Liver (tissue), 9 donors: ENCODE measurements around the gene NYAP1. TPM values are rescaled to one million over a fixed set of nuclear protein-coding genes. Genes with fewer than 3 reads are reported as not detected.

Experiments used
- DNase-seq: peaks from one replicate; pipeline ENCODE4 v3.0.0-alpha.2; 2017; ENCODE audit warnings: low spot score
- H3K27ac ChIP-seq, 2 donors: one replicate each; pipeline ENCODE4 v1.7.0; 2013; ENCODE audit warnings: inconsistent platforms in 2 of 2, low read length in 2 of 2, control low read depth in 1 of 2, low read depth in 1 of 2, mild to moderate bottlenecking in 1 of 2
- H3K27me3 ChIP-seq, 4 donors: one replicate each; pipeline versions ENCODE4 v1.6.1 to v1.7.0; 2013; ENCODE audit warnings: low read length in 3 of 4, inconsistent platforms in 1 of 4, mild to moderate bottlenecking in 1 of 4, moderate library complexity in 1 of 4; ENCODE audit not compliant: control insufficient read depth in 4 of 4, insufficient read depth in 4 of 4
- H3K36me3 ChIP-seq, 4 donors: one replicate each; pipeline versions ENCODE4 v1.6.1 to v1.7.0; 2013; ENCODE audit warnings: low read length in 3 of 4, mild to moderate bottlenecking in 3 of 4, low read depth in 1 of 4, moderate library complexity in 1 of 4; ENCODE audit not compliant: control insufficient read depth in 4 of 4, insufficient read depth in 3 of 4
- H3K4me1 ChIP-seq, 4 donors: one replicate each; pipeline versions ENCODE4 v1.6.1 to v1.7.0; 2013; ENCODE audit warnings: low read length in 3 of 4, mild to moderate bottlenecking in 3 of 4, moderate library complexity in 1 of 4; ENCODE audit not compliant: control insufficient read depth in 4 of 4, insufficient read depth in 4 of 4
- H3K4me3 ChIP-seq, 3 donors: one replicate each; pipeline versions ENCODE4 v1.6.1 to v1.7.0; 2013; ENCODE audit warnings: low read length in 3 of 3, control low read depth in 1 of 3, low read depth in 1 of 3, mild to moderate bottlenecking in 1 of 3
- H3K9ac ChIP-seq, 2 donors: one replicate each; pipeline ENCODE4 v1.7.0; 2013; ENCODE audit warnings: low read length in 2 of 2, mild to moderate bottlenecking in 2 of 2, moderate library complexity in 2 of 2, control low read depth in 1 of 2, low read depth in 1 of 2
- H3K9me3 ChIP-seq, 4 donors: one replicate each; pipeline versions ENCODE4 v1.6.1 to v1.7.0; 2013; ENCODE audit warnings: low read length in 3 of 4; ENCODE audit not compliant: control insufficient read depth in 4 of 4
- EGR1 ChIP-seq, 2 donors: IDR thresholded peaks; 2 replicates each; pipeline ENCODE4 v1.6.1; 2016 to 2018; ENCODE audit warnings: antibody characterized with exemption in 2 of 2, low read depth in 2 of 2
- FOXA1 ChIP-seq: IDR thresholded peaks from 2 replicates; pipeline ENCODE4 v1.6.1; 2016; ENCODE audit warnings: antibody characterized with exemption
- FOXA2 ChIP-seq: IDR thresholded peaks from 2 replicates; pipeline ENCODE4 v1.6.1; 2016; ENCODE audit warnings: antibody characterized with exemption
- HNF4A ChIP-seq, 2 donors: conservative IDR thresholded peaks; 2 replicates each; pipeline ENCODE4 v1.6.1; 2016; ENCODE audit warnings: antibody characterized with exemption in 2 of 2, mild to moderate bottlenecking in 2 of 2
- JUND ChIP-seq, 2 donors: IDR thresholded peaks; 2 replicates each; pipeline ENCODE4 v1.6.1; 2016; ENCODE audit warnings: antibody characterized with exemption in 2 of 2
- SP1 ChIP-seq: IDR thresholded peaks from 2 replicates; pipeline ENCODE4 v1.6.1; 2018; ENCODE audit warnings: antibody characterized with exemption, mild to moderate bottlenecking
- TAF1 ChIP-seq: conservative IDR thresholded peaks from 2 replicates; pipeline ENCODE4 v1.6.1; 2016; ENCODE audit warnings: antibody characterized with exemption, mild to moderate bottlenecking
- WGBS: extraction: QIAGEN DNeasy Blood & Tissue Kit; methylation state at CpG from one replicate; pipeline ENCODE4 v1.1.7; 2013; 5-methylcytosine and 5-hydroxymethylcytosine counted together
- polyA plus RNA-seq, 2 donors: library from polyadenylated mRNA; stranded (reverse) in 1 of 2; unstranded in 1 of 2; fragments of 200-250 nt in 1 of 2; fragments of >200 nt in 1 of 2; fragmentation: Nextera tagmentation in 1 of 2; extraction: Ambion mirVana in 1 of 2; gene quantifications; one replicate each; pipeline versions ENCODE4 v1.2.1 to v1.2.3, GENCODE V29; 2013 to 2015
- total RNA-seq, 2 donors: library from RNA; depleted of rRNA; stranded (reverse); fragments of >200 nt; gene quantifications; one replicate each; pipeline ENCODE4 v1.2.3, GENCODE V29; 2014
- TF ChIP-seq, protein P1 (sequence below): IDR thresholded peaks from 2 replicates; pipeline ENCODE4 v1.6.1; 2016; ENCODE audit warnings: antibody characterized with exemption
- TF ChIP-seq, protein P2 (sequence below): fragments of 150-350 bp; IDR thresholded peaks from 2 replicates; pipeline ENCODE4 v1.5.1; 2017; ENCODE audit warnings: improper control_type of control experiment, low read depth, low read length; ENCODE audit not compliant: missing input control
- TF ChIP-seq, protein P3 (sequence below): IDR thresholded peaks from 2 replicates; pipeline ENCODE4 v1.6.1; 2016; ENCODE audit warnings: antibody characterized with exemption, mild to moderate bottlenecking
- TF ChIP-seq, protein P4 (sequence below): IDR thresholded peaks from 2 replicates; pipeline ENCODE4 v1.6.1; 2016; ENCODE audit warnings: antibody characterized with exemption
- TF ChIP-seq, protein P5 (sequence below): IDR thresholded peaks from 2 replicates; pipeline ENCODE4 v1.6.1; 2016; ENCODE audit warnings: antibody characterized with exemption
- donor health status: healthy.
- donor health status: healthy.
- donor health status: healthy.
- donor health status: healthy.
- donor health status: healthy.

NYAP1 gene
- total and polyA plus RNA-seq, 4 donors: 0.08 to 0.29 (median 0.09) TPM; not detected in 1

DNA sequence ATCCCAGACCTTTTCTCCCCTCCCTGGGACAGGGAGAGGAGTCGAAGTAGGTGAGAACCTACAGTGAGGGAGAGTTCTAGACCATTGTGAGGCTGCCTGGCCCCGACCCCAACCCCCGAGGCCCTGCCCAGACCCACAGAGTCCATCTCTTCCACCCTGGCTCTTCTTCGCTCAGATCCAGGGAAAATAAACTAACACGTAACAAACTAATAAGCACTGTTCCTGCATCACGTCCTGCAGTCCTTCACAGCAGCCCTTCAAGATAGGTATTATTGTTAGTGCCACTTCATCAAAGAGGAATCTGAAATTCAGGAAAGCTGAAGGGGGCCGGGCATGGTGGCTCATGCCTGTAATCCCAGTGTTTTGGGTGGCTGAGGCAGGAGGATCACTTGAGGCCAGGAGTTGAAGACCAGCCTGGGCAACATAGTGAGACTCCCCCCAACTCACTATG lies 19.5 kb upstream of the NYAP1 start, which contains the start of gene SPACDR:
SPACDR (minus strand) TSS at position 51 of the 451 bp plus-strand sequence. CDS start 235 bp downstream, outside the sequence.
- Histone ChIP-seq H3K4me1 (peaks cover 3 to 9% (median 7%) of the 10 kb centered on the region in 4 donors), H3K36me3 (peaks cover 0 to 1% (median 0%) of the 10 kb centered on the region in 4 donors), H3K9me3 (no peaks in the 10 kb centered on the region), H3K27me3 (no peaks in the 10 kb centered on the region), H3K27ac (no peak within 1 kb of the TSS), H3K9ac (no peak within 1 kb of the TSS), H3K4me3 (no peak within 1 kb of the TSS)
- TF ChIP-seq, protein P1, sequence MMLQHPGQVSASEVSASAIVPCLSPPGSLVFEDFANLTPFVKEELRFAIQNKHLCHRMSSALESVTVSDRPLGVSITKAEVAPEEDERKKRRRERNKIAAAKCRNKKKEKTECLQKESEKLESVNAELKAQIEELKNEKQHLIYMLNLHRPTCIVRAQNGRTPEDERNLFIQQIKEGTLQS: no peak
- no peak for DNase-seq
- WGBS: 90% methylated on average over 7 of the region's 7 CpGs

DNA sequence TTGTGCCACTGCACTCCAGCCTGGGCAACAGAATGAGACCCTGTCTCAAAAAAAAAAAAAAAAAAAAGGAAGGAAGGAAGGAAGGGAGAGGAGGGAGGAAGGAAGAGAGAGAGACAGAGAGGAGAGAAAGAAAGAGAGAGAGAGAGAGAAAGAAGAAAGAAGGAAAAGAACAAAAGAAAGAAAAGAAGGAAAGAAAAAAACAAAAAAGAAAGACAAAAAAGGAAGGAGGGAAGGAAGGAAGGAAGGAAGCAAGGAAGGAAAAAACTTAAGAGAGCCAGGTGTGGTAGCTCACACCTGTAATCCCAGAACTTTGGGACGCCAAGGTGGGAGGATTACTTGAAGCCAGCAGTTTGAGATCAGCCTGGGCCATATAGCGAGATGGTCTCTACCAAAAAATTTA lies 18.9 kb upstream of the NYAP1 start:
- DNase-seq: no peak
- no peak overlapping the region for H3K4me3 ChIP-seq
- peaks cover 0 to 1% (median 0%) of the 10 kb centered on the region in 4 donors for H3K36me3 ChIP-seq
- no peak overlapping the region for H3K27ac ChIP-seq
- H3K9me3 ChIP-seq: no peaks in the 10 kb centered on the region
- WGBS: 98% methylated on average over 2 of the region's 2 CpGs
- peaks cover 5 to 14% (median 11%) of the 10 kb centered on the region in 4 donors for H3K4me1 ChIP-seq
- TF ChIP-seq, protein P1: no peak
- TF ChIP-seq FOXA1 (no peak), HNF4A (conservative IDR thresholded peaks at IDR 0.05) (no peak), TAF1 (no peak), JUND (IDR thresholded peaks at IDR 0.05) (no peak), SP1 (no peak), EGR1 (IDR thresholded peaks at IDR 0.05; ENCODE audit: low read depth in 2 of 2) (no peak), FOXA2 (no peak)
- TF ChIP-seq, protein P2, sequence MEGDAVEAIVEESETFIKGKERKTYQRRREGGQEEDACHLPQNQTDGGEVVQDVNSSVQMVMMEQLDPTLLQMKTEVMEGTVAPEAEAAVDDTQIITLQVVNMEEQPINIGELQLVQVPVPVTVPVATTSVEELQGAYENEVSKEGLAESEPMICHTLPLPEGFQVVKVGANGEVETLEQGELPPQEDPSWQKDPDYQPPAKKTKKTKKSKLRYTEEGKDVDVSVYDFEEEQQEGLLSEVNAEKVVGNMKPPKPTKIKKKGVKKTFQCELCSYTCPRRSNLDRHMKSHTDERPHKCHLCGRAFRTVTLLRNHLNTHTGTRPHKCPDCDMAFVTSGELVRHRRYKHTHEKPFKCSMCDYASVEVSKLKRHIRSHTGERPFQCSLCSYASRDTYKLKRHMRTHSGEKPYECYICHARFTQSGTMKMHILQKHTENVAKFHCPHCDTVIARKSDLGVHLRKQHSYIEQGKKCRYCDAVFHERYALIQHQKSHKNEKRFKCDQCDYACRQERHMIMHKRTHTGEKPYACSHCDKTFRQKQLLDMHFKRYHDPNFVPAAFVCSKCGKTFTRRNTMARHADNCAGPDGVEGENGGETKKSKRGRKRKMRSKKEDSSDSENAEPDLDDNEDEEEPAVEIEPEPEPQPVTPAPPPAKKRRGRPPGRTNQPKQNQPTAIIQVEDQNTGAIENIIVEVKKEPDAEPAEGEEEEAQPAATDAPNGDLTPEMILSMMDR: no peak
- TF ChIP-seq, protein P3, sequence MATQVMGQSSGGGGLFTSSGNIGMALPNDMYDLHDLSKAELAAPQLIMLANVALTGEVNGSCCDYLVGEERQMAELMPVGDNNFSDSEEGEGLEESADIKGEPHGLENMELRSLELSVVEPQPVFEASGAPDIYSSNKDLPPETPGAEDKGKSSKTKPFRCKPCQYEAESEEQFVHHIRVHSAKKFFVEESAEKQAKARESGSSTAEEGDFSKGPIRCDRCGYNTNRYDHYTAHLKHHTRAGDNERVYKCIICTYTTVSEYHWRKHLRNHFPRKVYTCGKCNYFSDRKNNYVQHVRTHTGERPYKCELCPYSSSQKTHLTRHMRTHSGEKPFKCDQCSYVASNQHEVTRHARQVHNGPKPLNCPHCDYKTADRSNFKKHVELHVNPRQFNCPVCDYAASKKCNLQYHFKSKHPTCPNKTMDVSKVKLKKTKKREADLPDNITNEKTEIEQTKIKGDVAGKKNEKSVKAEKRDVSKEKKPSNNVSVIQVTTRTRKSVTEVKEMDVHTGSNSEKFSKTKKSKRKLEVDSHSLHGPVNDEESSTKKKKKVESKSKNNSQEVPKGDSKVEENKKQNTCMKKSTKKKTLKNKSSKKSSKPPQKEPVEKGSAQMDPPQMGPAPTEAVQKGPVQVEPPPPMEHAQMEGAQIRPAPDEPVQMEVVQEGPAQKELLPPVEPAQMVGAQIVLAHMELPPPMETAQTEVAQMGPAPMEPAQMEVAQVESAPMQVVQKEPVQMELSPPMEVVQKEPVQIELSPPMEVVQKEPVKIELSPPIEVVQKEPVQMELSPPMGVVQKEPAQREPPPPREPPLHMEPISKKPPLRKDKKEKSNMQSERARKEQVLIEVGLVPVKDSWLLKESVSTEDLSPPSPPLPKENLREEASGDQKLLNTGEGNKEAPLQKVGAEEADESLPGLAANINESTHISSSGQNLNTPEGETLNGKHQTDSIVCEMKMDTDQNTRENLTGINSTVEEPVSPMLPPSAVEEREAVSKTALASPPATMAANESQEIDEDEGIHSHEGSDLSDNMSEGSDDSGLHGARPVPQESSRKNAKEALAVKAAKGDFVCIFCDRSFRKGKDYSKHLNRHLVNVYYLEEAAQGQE: no peak
- TF ChIP-seq, protein P4, sequence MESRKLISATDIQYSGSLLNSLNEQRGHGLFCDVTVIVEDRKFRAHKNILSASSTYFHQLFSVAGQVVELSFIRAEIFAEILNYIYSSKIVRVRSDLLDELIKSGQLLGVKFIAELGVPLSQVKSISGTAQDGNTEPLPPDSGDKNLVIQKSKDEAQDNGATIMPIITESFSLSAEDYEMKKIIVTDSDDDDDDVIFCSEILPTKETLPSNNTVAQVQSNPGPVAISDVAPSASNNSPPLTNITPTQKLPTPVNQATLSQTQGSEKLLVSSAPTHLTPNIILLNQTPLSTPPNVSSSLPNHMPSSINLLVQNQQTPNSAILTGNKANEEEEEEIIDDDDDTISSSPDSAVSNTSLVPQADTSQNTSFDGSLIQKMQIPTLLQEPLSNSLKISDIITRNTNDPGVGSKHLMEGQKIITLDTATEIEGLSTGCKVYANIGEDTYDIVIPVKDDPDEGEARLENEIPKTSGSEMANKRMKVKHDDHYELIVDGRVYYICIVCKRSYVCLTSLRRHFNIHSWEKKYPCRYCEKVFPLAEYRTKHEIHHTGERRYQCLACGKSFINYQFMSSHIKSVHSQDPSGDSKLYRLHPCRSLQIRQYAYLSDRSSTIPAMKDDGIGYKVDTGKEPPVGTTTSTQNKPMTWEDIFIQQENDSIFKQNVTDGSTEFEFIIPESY: no peak
- TF ChIP-seq, protein P5, sequence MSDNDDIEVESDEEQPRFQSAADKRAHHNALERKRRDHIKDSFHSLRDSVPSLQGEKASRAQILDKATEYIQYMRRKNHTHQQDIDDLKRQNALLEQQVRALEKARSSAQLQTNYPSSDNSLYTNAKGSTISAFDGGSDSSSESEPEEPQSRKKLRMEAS: no peak
- H3K9ac ChIP-seq: no peak overlapping the region
- H3K27me3 ChIP-seq: no peaks in the 10 kb centered on the region
